HCT116 (cell line): ENCODE data around the gene HOMER2. TPM values are rescaled to one million over a fixed set of nuclear protein-coding genes. Genes with fewer than 3 reads are reported as not detected.

ENCODE experiments used
- ATAC-seq: fragments of 200-7000 bp; cut with Tn5 transposase; 2 replicates; pipeline ENCODE4 v1.9.1; 2020; ENCODE audit warnings: mild to moderate bottlenecking, moderate library complexity
- BruUV-seq: library from RNA; stranded (reverse); fragments of 400-500 nt; replicated peaks from 2 replicates; lab custom pipeline; 2021; lab: Mats Ljungman, UMichigan
- CTCF ChIA-PET: fragments of 300-600 bp; sonication (Branson Sonifier 250); formaldehyde crosslinking; loops from one replicate; lab custom pipeline; 2021; ENCODE audit warnings: antibody characterized with exemption; lab: Charles Lee
- POLR2A ChIA-PET: fragments of 300-600, 350-600 bp; sonication (Branson Sonifier 250); formaldehyde crosslinking; loops from one replicate; lab custom pipeline; 2021; ENCODE audit warnings: antibody characterized with exemption; lab: Charles Lee
- RAD21 ChIA-PET, 2 experiments: fragments of 300-600 bp; sonication (Branson Sonifier 250); formaldehyde crosslinking; loops; one replicate each; lab custom pipeline; 2023; ENCODE audit warnings: low total read pairs in 2 of 2; ENCODE audit not compliant: uncharacterized antibody in 2 of 2, unreplicated experiment in 2 of 2, low non-redundant PET in 1 of 2; lab: Charles Lee
- DNase-seq: peaks from one replicate; pipeline ENCODE4 v3.0.0-alpha.2; 2010; ENCODE audit warnings: low read depth, low spot score
- H2AFZ ChIP-seq: fragments of 200-600 bp; shearing (Covaris generic), sonication (generic); 2 replicates; pipeline ENCODE4 v1.6.1; 2017; ENCODE audit warnings: low read depth, mixed run types, mixed read lengths, antibody characterized with exemption, low read length; ENCODE audit not compliant: poor library complexity, severe bottlenecking
- H3K27ac ChIP-seq: 2 replicates; pipeline ENCODE4 v1.5.1; 2012; ENCODE audit warnings: low read depth, low read length
- H3K27me3 ChIP-seq: fragments of 200-600 bp; sonication (generic); 2 replicates; pipeline ENCODE4 v1.6.1; 2016; ENCODE audit warnings: mixed run types, low read length, mixed read lengths; ENCODE audit not compliant: insufficient read depth
- H3K36me3 ChIP-seq, 2 experiments: fragments of 200-500 bp in 1 of 2; fragments of 200-600 bp in 1 of 2; sonication (Bioruptor generic) in 1 of 2; sonication (generic) in 1 of 2; 2 replicates each; pipeline versions ENCODE4 v1.5.1 to v1.6.1; 2014 to 2016; ENCODE audit warnings: low read length in 2 of 2, inconsistent platforms in 1 of 2, mixed read lengths in 1 of 2, mixed run types in 1 of 2; ENCODE audit not compliant: insufficient read depth in 2 of 2, control insufficient read depth in 1 of 2
- H3K4me1 ChIP-seq, 2 experiments: fragments of 200-600 bp in 1 of 2; sonication (generic) in 1 of 2; 2 replicates each; pipeline versions ENCODE4 v1.5.1 to v1.6.1; 2012 to 2017; ENCODE audit warnings: low read length in 2 of 2, inconsistent platforms in 1 of 2, mild to moderate bottlenecking in 1 of 2, mixed read lengths in 1 of 2, mixed run types in 1 of 2, moderate library complexity in 1 of 2; ENCODE audit not compliant: insufficient read depth in 2 of 2, control insufficient read depth in 1 of 2
- H3K4me2 ChIP-seq: fragments of 200-600 bp; sonication (generic); 2 replicates; pipeline ENCODE4 v1.6.1; 2017; ENCODE audit warnings: mixed run types, low read length, mixed read lengths
- H3K4me3 ChIP-seq, 2 experiments: fragments of 200-600 bp in 1 of 2; sonication (generic) in 1 of 2; replicated peaks in 1 of 2; 2 replicates each; pipeline ENCODE4 v1.5.1; 2011 to 2016; ENCODE audit warnings: low read length in 2 of 2, control low read depth in 1 of 2, low read depth in 1 of 2, mild to moderate bottlenecking in 1 of 2, mixed read lengths in 1 of 2, mixed run types in 1 of 2
- H3K79me2 ChIP-seq: fragments of 200-600 bp; sonication (generic); 2 replicates; pipeline ENCODE4 v1.6.1; 2017; ENCODE audit warnings: mild to moderate bottlenecking, mixed run types, low read length, moderate library complexity, mixed read lengths; ENCODE audit not compliant: insufficient read depth
- H3K9ac ChIP-seq: fragments of 200-600 bp; sonication (generic); 2 replicates; pipeline ENCODE4 v1.6.1; 2016; ENCODE audit warnings: low read length, mixed read lengths
- H3K9me2 ChIP-seq: fragments of 200-600 bp; sonication (generic), shearing (Covaris generic); 2 replicates; pipeline ENCODE4 v1.6.1; 2017; ENCODE audit warnings: mixed run types, mild to moderate bottlenecking, moderate library complexity; ENCODE audit not compliant: insufficient read depth
- H3K9me3 ChIP-seq, 2 experiments: fragments of 200-500 bp in 1 of 2; fragments of 200-600 bp in 1 of 2; sonication (Bioruptor generic) in 1 of 2; sonication (generic) in 1 of 2; 2 replicates each; pipeline ENCODE4 v1.6.1; 2014 to 2017; ENCODE audit warnings: low read length in 2 of 2, mixed read lengths in 2 of 2, inconsistent platforms in 1 of 2, low read depth in 1 of 2, mild to moderate bottlenecking in 1 of 2, mixed run types in 1 of 2, moderate library complexity in 1 of 2; ENCODE audit not compliant: control insufficient read depth in 1 of 2, insufficient read depth in 1 of 2
- H4K20me1 ChIP-seq: fragments of 200-600 bp; sonication (generic), shearing (Covaris generic); 2 replicates; pipeline ENCODE4 v1.6.1; 2017; ENCODE audit warnings: mixed run types, mild to moderate bottlenecking, moderate library complexity; ENCODE audit not compliant: insufficient read depth
- CBX3 ChIP-seq: IDR thresholded peaks from 2 replicates; pipeline ENCODE4 v1.6.1; 2012; ENCODE audit warnings: low read depth
- CEBPB ChIP-seq: IDR thresholded peaks from 2 replicates; pipeline ENCODE4 v1.6.1; 2012; ENCODE audit warnings: low read depth
- CTCF ChIP-seq, 3 experiments: fragments of 200-600 bp in 1 of 3; sonication (generic) in 1 of 3; IDR thresholded peaks in 2 of 3; conservative IDR thresholded peaks in 1 of 3; 2 replicates each; pipeline ENCODE4 v1.5.1; 2012 to 2017; ENCODE audit warnings: low read depth in 2 of 3, low read length in 2 of 3, antibody characterized with exemption in 1 of 3, borderline replicate concordance in 1 of 3, control low read depth in 1 of 3, mild to moderate bottlenecking in 1 of 3, mixed read lengths in 1 of 3, mixed run types in 1 of 3, moderate library complexity in 1 of 3; ENCODE audit not compliant: insufficient read depth in 1 of 3
- EGR1 ChIP-seq: IDR thresholded peaks from 2 replicates; pipeline ENCODE4 v1.6.1; 2012; ENCODE audit warnings: low read depth
- ELF1 ChIP-seq: IDR thresholded peaks from 2 replicates; pipeline ENCODE4 v1.6.1; 2012; ENCODE audit warnings: low read depth, borderline replicate concordance
- EZH2phosphoT487 ChIP-seq: fragments of 200-600 bp; IDR thresholded peaks from 2 replicates; pipeline ENCODE4 v1.6.1; 2018; ENCODE audit warnings: antibody characterized with exemption, borderline replicate concordance
- FOSL1 ChIP-seq: IDR thresholded peaks from 2 replicates; pipeline ENCODE4 v1.6.1; 2012; ENCODE audit warnings: low read depth
- JUND ChIP-seq: IDR thresholded peaks from 2 replicates; pipeline ENCODE4 v1.6.1; 2012
- POLR2A ChIP-seq: IDR thresholded peaks from 2 replicates; pipeline ENCODE4 v1.7.0; 2011; ENCODE audit warnings: borderline replicate concordance; ENCODE audit not compliant: insufficient read depth, insufficient read length; ENCODE audit errors: extremely low read depth
- POLR2AphosphoS5 ChIP-seq: IDR thresholded peaks from 2 replicates; pipeline ENCODE4 v1.6.1; 2011; ENCODE audit warnings: mild to moderate bottlenecking, low read depth, low read length, moderate library complexity
- RAD21 ChIP-seq: IDR thresholded peaks from 2 replicates; pipeline ENCODE4 v1.6.1; 2012; ENCODE audit warnings: low read depth, mild to moderate bottlenecking
- SIN3A ChIP-seq: IDR thresholded peaks from 2 replicates; pipeline ENCODE4 v1.6.1; 2012; ENCODE audit warnings: low read depth
- SP1 ChIP-seq: IDR thresholded peaks from 2 replicates; pipeline ENCODE4 v1.6.1; 2012; ENCODE audit warnings: low read depth
- SRF ChIP-seq: IDR thresholded peaks from 2 replicates; pipeline ENCODE4 v1.6.1; 2012; ENCODE audit warnings: low read depth
- YY1 ChIP-seq: IDR thresholded peaks from 2 replicates; pipeline ENCODE4 v1.6.1; 2011; ENCODE audit warnings: low read length, low read depth, moderate library complexity, mild to moderate bottlenecking; ENCODE audit not compliant: insufficient replicate concordance; ENCODE audit errors: extremely low read depth
- ZBTB33 ChIP-seq: IDR thresholded peaks from 2 replicates; pipeline ENCODE4 v1.6.1; 2011; ENCODE audit warnings: mild to moderate bottlenecking, low read length, moderate library complexity; ENCODE audit not compliant: insufficient replicate concordance; ENCODE audit errors: extremely low read depth
- ZFX ChIP-seq: fragments of 450-650 bp; IDR thresholded peaks from 2 replicates; pipeline ENCODE4 v1.6.1; 2017
- intact Hi-C: fragments of 100-400 bp; cut with micrococcal nuclease; formaldehyde crosslinking; loops from 2 replicates; pipeline ENCODE4 v1.10.0; 2022
- total RNA-seq: library from RNA; stranded (reverse); gene quantifications from one replicate; pipeline ENCODE4 v1.2.1, GENCODE V29; 2021; ENCODE audit not compliant: unreplicated experiment
- TF ChIP-seq, protein P1 (sequence below): IDR thresholded peaks from 2 replicates; pipeline ENCODE4 v1.6.1; 2012
- TF ChIP-seq, protein P2 (sequence below): IDR thresholded peaks from 2 replicates; pipeline ENCODE4 v1.6.1; 2012

Gene HOMER2
- total RNA-seq, 1 experiment from 2014 or later: 3.9 TPM

GRCh38 chr15:82979726-82980125 lies 27.2 kb upstream of the HOMER2 start:
- H3K9ac ChIP-seq: no peak overlapping the region
- no peaks in the 10 kb centered on the region for H4K20me1 ChIP-seq
- no peaks in the 10 kb centered on the region for H3K9me3 ChIP-seq
- H3K27ac ChIP-seq: no peak overlapping the region
- ATAC-seq (no peak), DNase-seq (no peak)
- no peaks in the 10 kb centered on the region for H3K9me2 ChIP-seq
- no peaks in the 10 kb centered on the region for H3K27me3 ChIP-seq
- ChIA-PET POLR2A (no interaction called here), CTCF (no interaction called here), RAD21 (no interaction called here)
- no TSS peak for BruUV-seq
- no peaks in the 10 kb centered on the region for H3K36me3 ChIP-seq
- intact Hi-C loops: no loop called here
- H3K4me1 ChIP-seq: no peaks in the 10 kb centered on the region
- H3K4me3 ChIP-seq: no peak overlapping the region
- no peak overlapping the region for H2AFZ ChIP-seq
- TF ChIP-seq ZBTB33: no peak
- TF ChIP-seq CEBPB: no peak
- TF ChIP-seq EZH2phosphoT487: no peak
- TF ChIP-seq CBX3: no peak
- TF ChIP-seq SRF: no peak
- TF ChIP-seq, protein P1, sequence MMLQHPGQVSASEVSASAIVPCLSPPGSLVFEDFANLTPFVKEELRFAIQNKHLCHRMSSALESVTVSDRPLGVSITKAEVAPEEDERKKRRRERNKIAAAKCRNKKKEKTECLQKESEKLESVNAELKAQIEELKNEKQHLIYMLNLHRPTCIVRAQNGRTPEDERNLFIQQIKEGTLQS: no peak
- TF ChIP-seq ZFX: no peak
- TF ChIP-seq EGR1: no peak
- TF ChIP-seq ELF1: no peak
- TF ChIP-seq, protein P2, sequence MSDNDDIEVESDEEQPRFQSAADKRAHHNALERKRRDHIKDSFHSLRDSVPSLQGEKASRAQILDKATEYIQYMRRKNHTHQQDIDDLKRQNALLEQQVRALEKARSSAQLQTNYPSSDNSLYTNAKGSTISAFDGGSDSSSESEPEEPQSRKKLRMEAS: no peak
- no peak for TF ChIP-seq POLR2AphosphoS5
- TF ChIP-seq FOSL1: no peak
- no peak for TF ChIP-seq CTCF (IDR thresholded peaks at IDR 0.05 in 2 of 3, conservative IDR thresholded peaks at IDR 0.05 in 1 of 3; ENCODE audit: borderline replicate concordance in 1 of 3, insufficient read depth in 1 of 3, low read depth in 2 of 3, low read length in 2 of 3)
- TF ChIP-seq JUND: no peak
- no peak for TF ChIP-seq SIN3A
- TF ChIP-seq POLR2A: no peak
- TF ChIP-seq YY1: no peak
- TF ChIP-seq SP1: no peak
- TF ChIP-seq RAD21: no peak
- H3K79me2 ChIP-seq: no peaks in the 10 kb centered on the region
- H3K4me2 ChIP-seq: no peak overlapping the region
